Body of pancreas (tissue), 4 donors: Measurements from ENCODE around the gene SET.

ENCODE experiments used
- CTCF ChIP-seq, 7 experiments: fragments of 450-650 bp in 4 of 7; fragments of 200-600 bp in 3 of 7; sonication (generic) in 3 of 7; IDR thresholded peaks; one replicate each; pipeline ENCODE4 v1.5.1; 2016 to 2019; ENCODE audit warnings: antibody characterized with exemption in 7 of 7
- POLR2A ChIP-seq, 3 donors: fragments of 450-650 bp; IDR thresholded peaks; one replicate each; pipeline ENCODE4 v1.6.1; 2016; ENCODE audit warnings: antibody characterized with exemption in 3 of 3, mild to moderate bottlenecking in 2 of 3

GRCh38 chr9:128723866-128724743, 35.1 kb downstream of the SET start, which contains the start of gene ZDHHC12:
- TF ChIP-seq POLR2A (IDR thresholded peaks at IDR 0.05) (peak; percentile 68 to 92 (median 89)), CTCF (IDR thresholded peaks at IDR 0.05) (no peak)
